Central memory CD4-positive, alpha-beta T cell (primary cell): ENCODE data around the gene CSMD2.
"Not testable (repeated sequence)": the region's sequence is repeated elsewhere in the genome, so short reads cannot be mapped to it uniquely, and the experiment has no call there.

Experiments used
- DNase-seq: peaks from one replicate; pipeline ENCODE4 v3.0.0; 2022

The CSMD2 gene

DNA sequence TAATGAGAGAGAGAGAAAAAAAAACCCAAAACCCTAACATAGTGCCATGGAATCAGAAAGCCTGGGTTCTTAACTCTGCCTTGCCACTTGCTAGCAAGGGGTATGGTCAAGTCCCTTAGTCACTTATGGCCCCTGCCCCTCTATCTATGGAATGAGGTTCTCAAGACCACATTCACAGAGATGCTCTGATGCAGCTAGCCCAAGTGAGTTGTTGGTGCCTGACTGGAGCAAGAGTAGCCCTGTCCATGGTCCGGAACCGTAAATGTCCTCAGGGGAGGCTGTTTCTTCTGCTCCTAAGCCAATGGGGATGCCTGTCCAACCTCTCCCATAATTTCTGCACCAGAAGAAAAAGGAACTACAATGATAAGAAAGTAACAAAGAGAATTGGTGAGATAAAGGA, 56.8 kb downstream of the CSMD2 start:
- DNase-seq, result no peak

DNA sequence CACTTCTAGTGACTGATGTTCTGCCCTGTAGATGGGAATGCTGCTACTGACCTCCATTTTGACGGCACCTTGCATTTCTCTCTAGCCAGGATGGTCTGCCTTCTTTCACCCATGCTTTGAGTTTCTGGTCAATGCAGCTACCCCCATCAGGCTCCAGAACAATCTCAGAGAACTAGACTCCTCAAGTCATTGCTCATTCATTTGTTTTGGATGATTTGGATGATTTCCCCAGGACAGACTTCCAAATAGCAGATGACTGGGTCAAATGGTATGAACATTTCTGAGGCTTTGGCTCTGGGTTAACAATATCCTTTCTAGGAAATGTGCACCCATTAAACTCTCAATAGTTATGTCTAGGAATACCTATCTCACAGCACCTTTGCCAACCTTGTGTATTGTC, 63.9 kb downstream of the CSMD2 start:
- DNase-seq, result no peak

DNA sequence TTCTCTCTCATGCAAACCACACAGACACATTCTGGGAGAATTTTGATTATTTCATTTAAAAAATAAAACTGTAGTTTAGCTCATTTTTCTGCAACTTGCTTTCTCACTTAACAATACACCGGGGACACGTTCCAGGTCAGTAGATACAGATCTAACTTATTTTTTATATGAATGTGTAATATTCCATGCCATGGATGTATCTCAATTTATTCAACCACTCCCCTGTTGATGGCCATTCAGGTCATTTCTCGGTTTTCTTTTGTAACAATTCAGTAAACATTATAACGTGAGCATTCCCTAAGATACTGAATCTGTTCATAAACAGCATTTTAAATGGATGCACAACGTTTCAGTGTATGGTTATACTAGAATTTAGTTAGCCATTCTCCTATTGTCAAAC, 64.7 kb downstream of the CSMD2 start:
- no peak for DNase-seq

DNA sequence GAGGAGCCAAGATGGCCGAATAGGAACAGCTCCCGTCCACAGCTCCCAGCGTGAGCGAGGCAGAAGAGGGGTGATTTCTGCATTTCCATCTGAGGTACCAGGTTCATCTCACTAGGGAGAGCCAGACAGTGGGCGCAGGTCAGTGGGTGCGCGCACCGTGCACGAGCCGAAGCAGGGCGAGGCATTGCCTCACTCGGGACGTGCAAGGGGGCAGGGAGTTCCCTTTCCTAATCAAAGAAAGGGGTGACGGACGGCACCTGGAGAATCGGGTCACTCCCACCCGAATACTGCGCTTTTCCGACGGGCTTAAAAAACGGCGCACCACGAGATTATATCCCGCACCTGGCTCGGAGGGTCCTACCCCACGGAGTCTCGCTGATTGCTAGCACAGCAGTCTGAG, 72.6 kb downstream of the CSMD2 start:
- DNase-seq, result not testable (repeated sequence)

GRCh38 chr1:34089731-34090130, 75.3 kb downstream of the CSMD2 start:
- no peak for DNase-seq

- DNase-seq, result no peak
These were observed 77.0 kb downstream of the CSMD2 start for GRCh38 chr1:34087986-34088385.

- DNase-seq, result no peak
These were observed 78.5 kb downstream of the CSMD2 start for GRCh38 chr1:34086561-34086960.

DNA sequence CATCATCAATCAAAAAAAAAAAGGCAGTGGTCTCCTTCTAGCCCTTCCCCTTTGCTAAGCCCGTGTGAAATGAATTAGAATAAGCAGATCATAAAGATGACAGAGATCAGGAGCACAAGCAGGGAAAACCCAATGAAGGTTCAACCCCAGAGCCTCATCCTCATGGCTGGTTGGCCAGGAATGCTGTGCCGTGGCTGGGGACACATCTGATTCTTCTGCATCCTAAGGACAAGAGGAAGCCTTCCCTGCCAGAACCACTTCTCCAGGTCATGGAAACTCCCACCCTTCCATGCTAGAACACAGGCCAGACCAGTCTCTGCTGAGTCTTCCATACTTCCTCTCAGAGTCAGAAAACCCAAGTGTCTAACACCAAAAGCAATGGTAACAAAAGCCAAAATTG, 81.1 kb downstream of the CSMD2 start:
- no peak for DNase-seq

- not testable (repeated sequence) for DNase-seq
These were observed 82.9 kb downstream of the CSMD2 start for GRCh38 chr1:34082085-34082670.

DNA sequence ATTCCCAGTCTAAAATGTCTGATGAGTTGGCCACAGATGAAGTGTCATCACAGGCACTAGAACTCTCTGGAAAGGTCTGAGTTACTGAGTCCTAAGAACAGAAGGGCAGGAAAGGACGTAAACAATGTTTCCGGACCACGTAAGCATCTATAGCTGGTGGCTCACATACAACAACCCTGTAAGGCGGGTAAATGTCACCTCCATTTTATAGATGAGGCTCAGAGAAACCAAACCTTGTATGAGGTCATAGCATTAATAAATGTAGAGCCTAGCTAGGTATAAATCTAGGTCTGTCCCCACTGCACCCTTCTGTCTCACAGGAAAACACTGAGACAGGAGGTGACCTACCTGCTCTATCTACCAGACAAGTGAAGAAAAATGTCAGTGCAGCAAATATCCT, 86.6 kb downstream of the CSMD2 start:
- DNase-seq, result no peak

- DNase-seq, result no peak
These were observed 89.5 kb downstream of the CSMD2 start for GRCh38 chr1:34075576-34075975.

DNA sequence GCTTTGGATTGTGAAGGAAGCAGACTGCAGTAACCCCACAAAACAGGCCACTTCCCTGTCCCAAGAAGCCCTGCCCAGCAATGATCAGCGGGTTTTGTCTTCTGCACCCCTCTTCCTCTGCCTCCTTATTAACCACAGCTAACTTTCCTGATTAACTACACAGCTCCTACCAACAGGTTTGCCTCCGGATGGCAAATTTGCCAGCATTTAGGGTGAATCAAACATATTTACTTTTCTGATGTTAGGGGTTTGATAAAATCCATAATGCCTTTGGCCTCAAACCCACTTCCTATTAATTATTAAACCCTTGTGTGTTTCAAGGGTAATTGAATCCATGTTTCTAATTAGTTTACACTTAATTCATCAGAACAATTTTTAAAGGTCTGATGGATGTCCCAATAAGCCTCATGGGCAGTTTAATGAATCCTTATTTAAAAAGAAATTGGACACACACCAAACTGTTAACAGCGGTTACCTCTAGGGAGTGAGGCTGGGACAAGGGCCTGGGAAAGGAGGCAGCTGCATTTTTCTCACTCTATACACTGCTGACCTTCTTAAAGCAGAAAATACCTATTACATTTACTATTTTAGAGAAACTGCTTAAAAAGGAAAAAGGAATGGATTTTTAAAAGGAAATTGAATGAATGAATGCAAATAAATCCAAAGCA, 91.9 kb downstream of the CSMD2 start:
- no peak for DNase-seq

DNA sequence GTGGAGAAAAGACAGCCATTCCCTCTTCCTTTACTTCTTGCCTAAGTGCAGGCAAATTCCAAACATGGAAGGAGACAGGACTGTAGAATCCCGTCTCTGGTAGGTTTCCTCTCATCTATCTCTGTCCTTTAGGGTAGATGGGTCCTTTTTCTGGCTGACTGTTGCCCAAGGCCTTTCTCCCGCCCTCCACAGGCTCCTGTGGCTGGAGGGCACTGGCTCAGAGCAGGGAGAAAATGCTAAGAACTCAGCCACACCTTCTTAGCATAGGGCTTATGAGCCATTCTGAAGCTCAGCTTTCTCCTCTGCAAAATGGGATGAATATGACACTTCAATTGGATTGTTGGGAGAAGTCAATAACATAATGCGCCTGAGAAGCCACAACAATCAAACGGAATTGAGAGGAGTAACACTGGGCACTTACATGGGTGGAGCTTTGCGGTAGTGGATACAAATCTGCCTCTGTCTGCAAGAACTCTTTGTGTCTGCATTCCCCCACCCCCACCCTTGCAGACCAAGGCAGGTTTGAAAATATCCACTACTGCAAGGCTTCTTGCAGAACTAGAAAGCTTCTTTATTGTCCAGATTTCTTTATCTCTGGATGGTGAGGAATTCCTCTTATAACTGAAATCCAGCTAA, 94.7 kb downstream of the CSMD2 start:
- no peak for DNase-seq

GRCh38 chr1:34066981-34067603, 97.9 kb downstream of the CSMD2 start:
- no peak for DNase-seq

- DNase-seq, result no peak
These were observed 98.9 kb downstream of the CSMD2 start for GRCh38 chr1:34066166-34066565.

DNA sequence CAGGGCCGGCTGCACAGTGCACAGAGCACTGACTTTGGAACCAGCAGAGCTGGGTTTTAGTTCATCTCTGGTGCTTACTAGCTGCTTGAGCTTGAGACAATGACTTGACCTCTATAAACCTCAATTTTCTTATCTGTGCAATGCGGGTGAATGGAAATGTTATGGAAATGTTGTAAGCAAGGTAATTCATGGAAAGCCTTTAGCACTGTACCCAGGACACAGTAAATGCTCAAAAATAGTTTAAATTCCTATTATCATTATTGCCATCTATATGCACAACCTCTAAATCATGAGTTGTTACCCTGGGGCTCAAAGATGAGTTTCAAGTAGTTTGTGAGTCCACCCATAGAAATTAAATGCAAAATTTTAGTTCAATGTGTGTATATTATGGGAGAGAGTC, 99.5 kb downstream of the CSMD2 start:
- DNase-seq, result no peak

DNA sequence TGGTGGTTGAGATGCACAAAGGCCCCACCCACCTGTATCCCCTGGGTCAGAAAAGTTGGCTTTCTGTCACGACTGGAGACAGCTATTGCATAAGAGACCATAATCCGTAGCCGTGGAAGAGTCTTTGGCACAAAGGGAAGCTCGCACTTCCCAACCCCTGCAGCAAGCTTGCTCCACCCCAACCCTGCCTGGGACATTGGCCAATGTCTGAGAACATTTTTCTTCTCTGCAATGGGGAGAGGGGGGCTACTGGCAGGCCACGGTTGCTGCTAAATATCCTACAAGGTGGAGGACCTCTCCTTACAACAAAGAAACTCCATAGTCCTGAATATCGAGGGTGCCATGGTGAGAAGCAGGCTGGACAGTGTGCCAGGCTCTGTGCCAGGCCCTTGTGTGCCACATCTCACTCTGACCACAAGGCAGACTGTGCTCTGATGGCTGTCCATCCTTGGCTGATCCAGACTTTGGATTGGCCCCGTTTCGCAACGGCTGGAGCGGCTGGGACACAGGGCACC, 104.1 kb downstream of the CSMD2 start:
- no peak for DNase-seq

DNA sequence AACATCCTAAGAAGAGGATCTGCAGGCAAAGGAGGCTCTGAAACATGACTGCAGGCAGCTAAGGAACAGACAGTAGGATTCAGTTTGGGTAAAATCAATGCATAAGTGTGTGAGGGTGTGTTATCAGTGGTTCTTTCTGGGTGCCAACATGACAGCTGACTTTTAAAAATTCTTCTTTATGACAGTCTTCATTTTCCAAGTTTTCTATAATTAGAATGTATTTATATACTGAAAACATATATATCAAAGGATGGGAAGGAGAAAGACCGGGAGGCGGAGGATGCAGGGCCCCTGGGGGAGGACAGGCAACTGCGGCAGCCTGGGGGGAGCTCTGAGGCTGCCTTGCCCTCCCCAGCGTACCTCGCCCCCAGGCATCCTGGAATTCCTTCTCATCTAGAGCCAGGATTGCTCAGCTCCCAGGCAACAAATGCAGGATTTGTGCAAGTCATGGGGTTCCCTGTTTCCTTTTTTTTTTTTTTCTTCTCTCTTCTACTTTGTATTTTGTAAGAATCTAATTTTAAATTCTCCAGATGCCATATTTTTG, 104.8 kb downstream of the CSMD2 start:
- DNase-seq, result no peak

- DNase-seq, result no peak
These were observed 107.5 kb downstream of the CSMD2 start for GRCh38 chr1:34057347-34058130.

DNA sequence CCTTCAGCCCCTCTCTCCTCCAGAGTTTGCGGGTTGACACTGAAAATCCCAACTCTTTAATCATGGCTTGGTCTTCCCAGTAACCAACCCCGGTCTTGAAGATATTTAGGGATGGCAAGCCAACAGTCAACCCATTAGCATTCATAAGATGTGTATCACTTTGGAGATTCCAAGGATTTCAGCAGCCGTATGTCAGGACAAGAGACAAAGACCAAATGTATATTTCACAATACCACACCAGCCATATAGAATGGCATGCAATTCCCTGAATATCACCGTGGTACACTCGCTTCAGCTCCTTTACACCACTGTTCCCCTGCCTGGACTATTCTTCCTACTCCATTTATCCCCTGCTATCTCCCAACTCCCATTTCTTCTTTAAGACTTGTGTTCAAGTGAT, 109.2 kb downstream of the CSMD2 start:
- no peak for DNase-seq

GRCh38 chr1:34054920-34055319, 110.1 kb downstream of the CSMD2 start:
- DNase-seq, result no peak

- DNase-seq, result no peak
These were observed 111.4 kb downstream of the CSMD2 start for GRCh38 chr1:34053660-34054059.

GRCh38 chr1:34052565-34052964, 112.5 kb downstream of the CSMD2 start:
- DNase-seq, result no peak
